ENCODE measurements around the gene NOP53.
A peak's percentile ranks its signal among the peaks of the same experiment; 100 is the strongest.
"Not testable (repeated sequence)": the region's sequence is repeated elsewhere in the genome, so short reads cannot be mapped to it uniquely, and the experiment has no call there.

NOP53 gene

DNA sequence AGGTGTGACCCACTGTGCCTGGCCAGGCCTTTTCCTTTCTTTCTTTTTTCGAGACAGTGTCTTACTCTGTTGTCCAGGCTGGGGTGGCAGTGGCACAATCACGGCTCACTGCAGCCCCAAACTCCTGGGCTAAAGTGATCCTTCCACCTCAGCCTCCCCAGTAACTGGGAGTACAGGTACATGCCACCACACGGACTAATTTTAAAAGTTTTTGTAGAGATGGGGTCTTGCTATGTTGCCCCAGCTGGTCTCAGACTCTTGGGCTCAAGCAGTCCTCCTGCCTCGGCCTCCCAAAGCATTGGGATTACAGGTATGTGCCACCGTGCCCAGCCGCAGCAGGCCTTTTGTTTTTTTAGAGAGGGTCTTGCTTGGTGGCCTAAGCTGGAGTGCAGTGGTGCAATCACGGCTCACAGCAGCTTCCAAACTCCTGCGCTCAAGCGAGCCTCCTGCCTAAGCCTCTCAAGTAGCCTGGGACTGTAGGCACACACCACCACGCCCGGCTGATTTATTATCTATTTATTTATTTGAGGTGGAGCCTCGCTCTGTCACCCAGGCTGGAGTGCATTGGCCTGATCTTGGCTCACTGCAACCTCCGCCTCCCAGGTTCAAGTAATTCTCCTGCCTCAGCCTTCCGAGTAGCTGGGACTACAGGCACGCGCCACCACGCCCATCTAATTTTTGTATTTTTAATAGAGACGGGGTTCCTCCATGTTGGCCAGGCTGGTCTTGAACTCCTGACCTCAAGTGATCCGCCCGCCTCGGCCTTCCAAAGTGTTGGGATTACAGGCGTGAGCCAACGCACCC lies 32.1 kb downstream of the NOP53 start:
- not testable (repeated sequence) for DNase-seq (ENCODE audit: low read depth)

DNA sequence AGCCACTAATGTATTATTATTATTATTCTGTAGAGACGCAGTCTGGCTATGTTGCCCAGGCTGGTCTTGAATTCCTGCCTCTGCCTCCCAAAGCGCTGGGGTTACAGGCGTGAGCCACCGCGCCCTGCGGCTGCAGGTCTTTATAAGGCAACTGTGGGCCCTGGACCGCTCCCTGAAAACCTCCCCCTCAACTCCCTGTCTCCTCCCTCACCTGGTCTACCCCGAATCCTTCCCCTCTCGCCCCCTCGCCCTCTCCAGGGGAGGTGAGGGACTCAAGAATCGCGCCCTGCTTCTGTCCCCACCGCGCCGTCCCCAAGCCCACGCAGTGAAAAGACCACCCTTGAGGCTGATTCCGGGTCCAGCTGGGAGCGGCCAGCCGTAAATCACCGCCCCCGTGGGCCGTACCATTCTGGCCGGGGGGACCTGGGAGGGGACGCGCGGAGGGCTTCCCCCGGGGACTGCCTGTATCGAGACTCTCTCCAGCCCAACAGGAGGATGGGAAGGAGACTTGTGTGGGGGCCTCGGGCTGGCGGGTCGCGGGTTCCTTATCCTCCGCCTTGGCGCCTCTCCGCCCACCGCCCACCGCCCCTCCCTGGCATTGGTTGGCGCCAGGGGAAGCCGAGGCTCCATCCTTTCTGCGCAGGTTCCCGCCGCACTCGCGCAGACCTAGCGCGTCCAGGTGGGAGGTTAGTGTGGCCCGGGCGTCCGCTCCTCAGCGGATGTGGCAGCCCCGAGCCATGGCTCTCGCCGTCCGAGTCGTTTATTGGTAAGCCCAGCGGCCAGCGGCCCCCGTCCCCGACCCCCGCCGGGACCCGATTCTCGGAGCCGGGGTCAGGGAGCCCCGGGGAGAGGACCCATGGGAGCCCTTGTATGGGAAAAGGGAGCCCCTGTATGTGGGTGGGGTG lies 33.0 kb downstream of the NOP53 start, which contains the start of gene SELENOW:
SELENOW (plus strand) TSS at position 655 of the 905 bp plus-strand sequence; CDS start at position 738, 83 bp downstream.
- peak; percentile 50 for DNase-seq (ENCODE audit: low read depth)

DNA sequence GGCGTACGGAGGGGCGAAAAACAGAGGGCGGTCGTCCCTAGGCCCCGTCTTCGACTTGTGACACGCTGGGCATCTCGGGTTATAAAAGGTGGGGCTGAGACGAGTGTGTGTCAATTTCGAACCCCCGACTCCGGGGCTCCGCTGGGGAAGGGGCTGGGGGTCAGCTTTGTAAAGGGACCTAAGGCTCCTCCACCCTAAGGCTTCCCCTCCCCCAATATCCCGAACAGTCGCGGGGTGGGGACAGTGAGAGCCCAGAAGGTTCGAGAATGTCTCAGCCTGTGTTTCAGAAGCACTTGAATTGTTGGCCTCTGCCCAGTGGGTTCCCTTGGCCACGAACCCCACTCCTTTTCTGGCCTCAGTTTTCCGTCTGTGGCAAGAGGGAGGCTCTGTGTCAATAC lies 33.6 kb downstream of the NOP53 start:
- no peak for DNase-seq (ENCODE audit: low read depth)

DNA sequence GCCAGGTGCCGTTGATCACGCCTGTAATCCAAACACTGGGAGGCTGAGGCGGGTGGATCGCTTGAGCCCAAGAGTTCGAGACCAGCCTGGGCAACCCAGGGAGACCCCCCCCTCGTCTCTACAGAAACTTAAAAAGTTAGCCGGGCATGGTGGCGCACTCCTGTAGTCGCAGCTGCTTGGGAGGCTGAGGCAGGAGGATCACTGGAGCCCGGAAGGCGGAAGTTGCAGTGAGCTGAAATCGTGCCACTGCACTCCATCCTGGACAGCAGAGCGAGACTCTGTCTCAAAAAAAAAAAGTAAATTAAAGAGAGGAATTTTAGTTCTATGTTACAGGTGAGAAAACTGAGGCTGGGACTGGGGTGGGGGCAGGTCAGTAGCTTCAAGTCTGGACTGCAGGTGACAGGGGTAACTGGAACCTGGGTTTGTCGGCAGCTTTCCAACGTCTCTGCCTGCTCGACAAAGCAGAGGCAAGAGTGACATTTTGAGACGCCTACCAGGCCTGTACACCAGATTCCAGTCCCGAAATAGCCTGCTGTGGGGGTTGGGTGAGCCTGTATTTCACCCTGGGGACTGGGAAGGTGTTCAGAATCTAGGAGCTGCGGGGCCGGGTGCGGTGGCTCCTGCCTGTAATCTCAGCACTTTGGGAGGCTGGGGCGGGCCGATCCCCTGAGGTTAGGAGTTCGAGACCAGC lies 34.3 kb downstream of the NOP53 start:
- no peak for DNase-seq (ENCODE audit: low read depth)

DNA sequence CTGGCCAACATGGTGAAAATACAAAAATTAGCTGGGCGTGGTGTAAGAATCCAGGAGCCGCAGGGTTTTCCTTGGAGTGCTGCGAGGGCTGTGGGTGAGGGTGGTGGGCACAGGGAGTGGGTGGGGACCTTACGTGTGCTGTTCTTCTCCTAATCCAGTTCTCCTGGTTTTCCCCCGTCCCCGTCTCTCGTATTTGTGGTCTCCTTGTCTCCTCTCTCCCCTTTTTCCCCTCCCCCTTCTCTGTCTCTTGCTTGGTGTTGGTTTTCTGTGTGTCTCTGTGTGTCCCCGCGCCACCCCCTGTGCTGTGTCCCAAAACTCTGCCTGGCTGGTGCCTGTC lies 34.8 kb downstream of the NOP53 start:
- DNase-seq (ENCODE audit: low read depth) = no peak

DNA sequence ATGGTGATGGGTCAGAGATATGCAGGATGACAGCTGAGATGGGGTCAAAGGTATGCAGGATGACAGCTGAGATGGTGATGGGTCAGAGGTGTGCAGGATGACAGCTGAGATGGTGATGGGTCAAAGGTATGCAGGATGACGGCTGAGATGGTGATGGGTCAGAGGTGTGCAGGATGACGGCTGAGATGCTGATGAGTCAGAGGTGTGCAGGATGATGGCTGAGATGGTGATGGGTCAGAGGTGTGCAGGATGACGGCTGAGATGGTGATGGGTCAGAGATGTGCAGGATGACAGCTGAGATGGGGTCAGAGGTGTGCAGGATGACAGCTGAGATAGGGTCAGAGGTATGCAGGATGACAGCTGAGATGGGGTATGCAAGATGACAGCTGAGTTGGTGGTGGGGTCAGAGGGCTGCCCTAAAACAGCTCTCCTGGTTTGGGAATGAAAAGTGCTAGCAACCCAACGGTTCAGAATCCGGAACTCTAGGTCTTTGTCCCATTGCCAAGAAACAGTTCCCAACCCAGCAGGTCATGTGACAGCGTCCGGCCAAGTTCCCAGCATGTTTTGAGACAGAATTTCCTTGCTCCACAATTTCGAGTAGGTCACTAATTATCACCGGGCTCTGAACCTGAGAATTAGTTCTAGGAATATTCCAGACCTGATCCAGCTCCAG lies 36.4 kb downstream of the NOP53 start:
- DNase-seq (ENCODE audit: low read depth) = no peak

DNA sequence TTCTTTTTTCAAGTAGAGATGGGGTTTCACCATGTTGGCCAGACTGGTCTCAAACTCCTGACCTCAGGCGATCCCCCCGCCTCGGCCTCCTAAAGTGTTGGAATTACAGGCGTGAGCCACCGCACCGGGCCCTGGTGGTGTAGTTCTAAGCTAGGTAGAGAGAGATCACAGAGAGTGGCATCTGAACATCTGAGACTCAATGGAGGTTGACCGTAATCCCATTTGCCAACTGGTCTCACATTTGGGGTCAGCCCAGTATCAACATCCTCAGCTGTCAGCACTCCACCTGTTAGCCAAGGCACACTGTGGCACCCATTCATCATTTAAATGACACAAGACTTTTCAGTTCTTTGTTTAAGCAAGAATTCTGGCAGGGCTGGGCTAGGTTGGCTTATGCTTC lies 41.2 kb downstream of the NOP53 start:
- no peak for DNase-seq (ENCODE audit: low read depth)

DNA sequence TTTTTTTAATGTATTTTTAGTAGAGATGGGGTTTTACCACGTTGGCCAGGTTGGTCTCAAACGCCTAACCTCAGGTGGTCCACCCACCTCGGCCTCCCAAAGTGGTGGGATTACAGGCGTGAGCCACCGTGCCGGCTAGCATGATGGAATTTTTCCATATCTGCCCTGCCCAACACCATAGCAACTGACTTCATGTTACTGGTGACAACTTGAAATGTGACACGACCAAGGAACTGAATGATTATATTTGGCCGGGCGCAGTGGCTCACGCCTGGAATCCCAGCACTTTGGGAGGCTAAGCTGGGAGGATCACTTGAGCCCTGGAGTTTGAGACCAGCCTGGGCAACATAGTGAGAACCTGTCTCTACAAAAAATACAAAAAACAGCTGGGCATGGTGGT lies 42.0 kb downstream of the NOP53 start:
- DNase-seq (ENCODE audit: low read depth) = not testable (repeated sequence)

DNA sequence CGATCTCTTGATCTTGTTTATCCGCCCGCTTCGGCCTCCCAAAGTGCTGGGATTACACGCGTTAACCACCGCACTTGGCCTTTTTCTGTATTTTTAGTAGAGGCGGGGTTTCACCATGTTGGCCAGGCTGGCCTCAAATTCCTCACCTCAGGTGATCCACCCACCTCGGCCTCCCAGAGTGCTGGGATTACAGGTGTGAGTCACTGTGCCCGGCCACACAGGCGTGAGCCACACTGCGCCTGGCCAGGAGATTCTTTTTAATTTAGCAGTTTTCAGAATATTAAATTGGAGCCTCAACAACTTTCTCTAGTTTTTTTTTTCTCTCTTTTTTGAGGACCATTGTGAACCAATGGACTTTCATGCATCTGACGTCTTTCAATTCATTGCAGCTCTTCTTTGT lies 44.5 kb downstream of the NOP53 start:
- not testable (repeated sequence) for DNase-seq (ENCODE audit: low read depth)

DNA sequence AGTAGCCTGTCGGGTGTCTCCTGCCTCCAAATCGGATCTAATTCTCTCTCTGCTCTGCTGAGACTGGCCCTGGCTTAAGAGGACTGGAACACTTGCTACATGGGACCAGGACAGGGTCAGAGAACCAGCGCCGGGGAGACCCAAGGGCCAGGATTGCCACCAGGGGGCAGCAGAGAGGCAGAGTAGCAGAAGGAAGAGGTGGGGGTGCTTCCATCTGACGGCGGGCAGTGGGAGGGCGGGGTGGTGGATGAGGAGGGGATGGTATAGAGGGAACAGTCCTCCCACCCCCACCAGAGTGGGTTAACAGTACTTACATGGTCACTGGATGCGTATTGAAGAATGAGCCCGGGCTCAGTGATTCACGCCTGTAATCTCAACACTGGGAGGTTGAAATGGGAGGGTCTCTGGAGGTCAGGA lies 45.1 kb downstream of the NOP53 start:
- DNase-seq (ENCODE audit: low read depth) = peak; percentile 59

DNA sequence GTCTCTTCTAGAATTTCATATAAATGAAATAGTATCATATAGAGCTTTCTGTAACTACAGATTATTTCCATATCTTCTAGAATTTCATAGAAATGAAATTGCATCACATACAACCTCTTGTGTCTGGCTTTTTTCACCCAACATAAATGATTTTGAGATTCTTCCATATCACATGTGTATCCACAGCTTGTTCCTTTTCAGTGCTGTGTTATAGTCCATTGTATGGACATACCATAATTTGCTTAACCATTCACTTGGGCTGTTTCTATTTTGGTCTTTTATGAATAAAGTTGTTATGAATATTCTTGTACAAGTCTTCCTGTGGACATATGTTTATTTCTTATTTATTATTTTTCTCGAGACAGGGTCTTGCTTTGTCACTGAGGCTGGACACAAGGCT lies 47.3 kb downstream of the NOP53 start:
- no peak for DNase-seq (ENCODE audit: low read depth)

DNA sequence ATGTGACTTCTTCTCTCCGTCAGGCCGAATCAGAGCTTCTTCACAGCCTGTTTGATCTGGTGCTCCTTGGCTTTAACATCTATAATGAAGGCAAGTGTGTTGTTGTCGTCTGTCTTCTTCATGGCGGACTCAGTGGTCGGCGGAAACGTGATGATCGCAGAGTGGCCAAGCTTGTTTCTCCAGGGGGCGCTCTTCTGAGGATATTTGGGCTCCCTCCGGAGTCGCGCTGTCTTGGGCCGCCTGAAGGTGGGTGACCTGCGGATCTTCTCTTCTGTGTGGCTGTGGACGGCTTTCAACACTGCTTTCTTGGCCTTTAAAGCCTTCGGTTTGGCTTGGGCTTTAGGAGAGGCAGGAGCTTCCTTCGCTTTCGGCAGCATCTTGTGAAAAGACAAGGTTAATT lies 49.2 kb downstream of the NOP53 start:
- no peak for DNase-seq (ENCODE audit: low read depth)

DNA sequence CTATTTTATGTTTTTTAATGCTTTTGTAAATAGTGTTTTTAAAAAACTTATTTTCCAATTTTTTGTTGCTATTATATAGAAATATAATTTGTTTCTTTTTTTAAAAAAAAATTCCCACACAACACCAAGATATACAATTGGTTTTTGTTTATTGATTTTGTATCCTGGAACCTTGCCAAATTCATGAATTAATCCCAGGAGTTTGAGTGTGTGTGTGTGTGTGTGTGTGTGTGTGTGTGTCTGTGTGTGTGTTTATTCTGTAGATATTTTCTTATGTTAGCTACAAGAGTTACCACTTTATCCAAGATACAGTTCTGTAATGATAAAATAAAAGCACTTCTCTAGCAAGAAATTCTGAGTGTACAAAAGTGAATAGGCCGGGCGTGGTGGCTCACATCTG lies 51.4 kb downstream of the NOP53 start:
- no peak for DNase-seq (ENCODE audit: low read depth)

DNA sequence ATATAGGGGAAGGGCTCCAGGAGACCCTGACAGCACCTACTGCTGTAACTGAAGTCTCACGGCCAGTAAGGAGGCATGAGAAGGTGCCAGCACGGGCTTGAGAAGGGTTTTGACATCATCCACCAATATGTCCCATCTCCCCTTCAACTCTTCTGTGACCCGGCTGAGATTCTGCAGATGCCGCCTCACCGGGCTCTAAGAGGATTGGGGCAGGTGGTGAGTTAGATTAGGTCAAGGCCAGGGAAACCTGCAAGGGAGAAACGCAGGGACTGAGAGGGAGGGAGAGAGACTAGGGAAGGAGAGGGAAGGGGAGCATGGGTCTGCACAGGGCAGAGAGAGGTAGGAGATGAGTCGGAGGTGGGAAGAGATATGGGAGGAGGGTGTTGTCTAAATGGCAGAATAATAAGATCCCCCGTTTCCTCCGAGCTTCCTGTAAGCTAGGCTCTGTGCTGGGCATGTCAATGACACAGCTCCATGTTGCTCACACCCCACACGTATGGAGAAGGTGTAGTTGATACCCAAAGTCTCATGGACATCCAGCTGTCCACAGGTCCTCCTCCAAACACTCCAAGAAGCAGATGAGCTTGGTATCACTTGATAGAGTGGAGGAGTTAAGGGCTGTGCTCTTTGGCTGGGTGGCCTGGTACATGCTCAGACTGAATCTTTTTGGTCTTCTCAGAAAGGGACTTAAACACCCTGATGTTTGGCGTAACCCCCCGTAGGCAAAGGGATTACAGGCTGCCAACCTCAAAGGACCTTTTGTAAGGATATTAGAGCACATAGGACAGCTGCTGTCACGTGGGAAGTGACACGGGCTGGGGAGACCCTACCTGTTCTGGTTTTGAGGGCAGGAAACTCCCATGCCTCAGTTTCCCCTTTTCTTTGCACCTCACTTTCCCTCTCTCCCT lies 52.9 kb downstream of the NOP53 start:
- DNase-seq (ENCODE audit: low read depth) = no peak

DNA sequence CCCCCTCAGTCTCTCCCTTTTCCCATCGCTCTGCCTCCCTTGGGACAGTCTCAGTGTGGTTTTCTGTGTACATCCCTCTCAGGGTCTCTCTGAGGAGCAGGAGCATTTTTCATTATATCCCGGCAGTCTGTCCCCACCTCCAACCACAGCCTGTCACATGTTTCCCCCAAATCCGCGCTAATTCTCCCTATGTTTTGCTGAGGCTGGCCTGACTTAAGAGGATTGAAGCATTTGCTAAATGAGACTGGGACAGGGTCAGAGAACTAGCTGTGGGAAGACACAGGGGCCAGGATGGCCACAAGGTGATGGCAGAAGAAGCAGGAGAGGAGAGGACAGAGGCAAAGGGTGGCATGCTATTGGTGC lies 53.5 kb downstream of the NOP53 start:
- no peak for DNase-seq (ENCODE audit: low read depth)

DNA sequence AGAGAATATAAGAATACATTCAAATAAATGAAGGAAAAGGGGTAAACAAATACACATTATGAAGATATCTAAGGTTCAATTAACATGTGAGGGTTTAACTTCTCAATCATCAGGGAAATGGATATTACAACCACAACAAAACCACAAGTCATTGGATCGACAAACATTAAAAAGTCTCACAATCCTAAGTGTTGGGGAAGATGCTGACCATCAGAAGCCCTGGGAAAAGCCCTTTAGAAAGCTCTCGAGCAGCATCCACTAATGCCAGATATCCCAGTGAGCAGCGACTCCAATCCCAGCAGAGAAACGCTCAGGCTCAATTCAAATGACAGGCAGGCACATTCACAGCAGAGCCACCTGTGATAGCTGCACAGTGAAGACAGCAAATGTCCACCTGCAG lies 55.9 kb downstream of the NOP53 start:
- DNase-seq (ENCODE audit: low read depth) = no peak

DNA sequence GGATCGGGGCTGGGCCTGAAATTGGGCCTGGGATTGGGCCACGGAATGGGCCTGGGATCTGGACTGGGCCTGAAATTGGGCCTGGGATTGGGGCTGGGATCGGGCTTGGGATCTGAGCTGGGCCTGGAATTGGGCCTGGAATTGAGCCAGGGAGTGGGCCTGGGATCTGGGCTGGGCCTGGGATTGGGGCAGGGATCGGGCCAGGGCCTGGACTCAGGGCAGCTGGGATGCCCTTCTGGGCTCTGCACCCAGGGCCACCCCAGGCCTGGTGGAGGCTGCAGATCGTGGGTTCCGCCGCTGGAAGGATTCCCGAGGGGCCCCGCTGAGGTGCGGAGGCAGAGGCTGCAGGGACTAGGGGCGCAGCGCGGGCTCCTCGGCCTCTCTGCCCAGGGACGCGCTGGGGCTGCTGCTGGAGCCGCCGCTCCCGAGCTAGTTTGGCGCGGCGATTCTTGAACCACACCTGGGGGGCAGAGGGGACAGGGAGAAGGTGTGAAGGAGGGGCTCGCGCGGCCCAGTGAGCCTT lies 57.2 kb downstream of the NOP53 start:
- no peak for DNase-seq (ENCODE audit: low read depth)

DNA sequence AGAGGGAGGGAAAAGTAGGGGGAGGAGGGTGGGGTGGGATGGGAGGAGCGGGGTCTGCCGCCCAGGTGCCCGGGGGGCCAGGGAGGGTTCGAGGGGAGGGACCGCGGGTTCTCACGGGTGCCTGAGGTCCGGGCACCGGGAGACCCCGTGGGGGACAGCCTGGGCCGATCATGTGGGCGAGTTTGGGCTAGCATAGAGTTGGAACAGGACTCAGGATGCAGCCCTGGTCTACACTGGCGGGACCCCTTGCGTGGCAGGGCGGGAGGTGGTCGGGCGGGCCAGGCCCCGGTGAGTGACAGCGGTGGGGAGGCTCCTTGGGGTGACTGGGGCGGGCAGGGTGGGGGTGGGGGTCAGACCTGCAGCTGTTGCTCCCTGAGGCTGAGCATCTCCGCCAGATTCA lies 57.8 kb downstream of the NOP53 start:
- not testable (repeated sequence) for DNase-seq (ENCODE audit: low read depth)

DNA sequence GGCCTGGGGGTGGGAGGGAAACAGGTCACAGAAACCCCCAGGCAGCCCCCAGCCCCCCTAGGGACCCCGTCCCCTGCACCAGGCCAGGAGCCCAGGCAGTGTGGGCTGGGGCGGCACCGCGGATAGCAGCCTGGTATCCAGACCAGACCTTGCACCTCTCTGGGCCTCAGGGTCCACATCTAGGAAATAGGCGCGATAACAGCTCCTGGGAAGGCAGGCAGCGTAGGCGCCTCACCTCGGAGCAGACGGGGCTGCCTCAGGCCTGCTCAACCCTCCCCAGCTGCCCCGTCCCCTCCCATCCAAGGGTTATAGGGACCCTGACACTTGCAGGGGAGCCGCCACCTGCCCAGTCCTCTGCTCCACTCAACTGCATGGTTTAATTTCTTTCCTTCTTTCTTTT lies 58.3 kb downstream of the NOP53 start:
- DNase-seq (ENCODE audit: low read depth) = not testable (repeated sequence)

DNA sequence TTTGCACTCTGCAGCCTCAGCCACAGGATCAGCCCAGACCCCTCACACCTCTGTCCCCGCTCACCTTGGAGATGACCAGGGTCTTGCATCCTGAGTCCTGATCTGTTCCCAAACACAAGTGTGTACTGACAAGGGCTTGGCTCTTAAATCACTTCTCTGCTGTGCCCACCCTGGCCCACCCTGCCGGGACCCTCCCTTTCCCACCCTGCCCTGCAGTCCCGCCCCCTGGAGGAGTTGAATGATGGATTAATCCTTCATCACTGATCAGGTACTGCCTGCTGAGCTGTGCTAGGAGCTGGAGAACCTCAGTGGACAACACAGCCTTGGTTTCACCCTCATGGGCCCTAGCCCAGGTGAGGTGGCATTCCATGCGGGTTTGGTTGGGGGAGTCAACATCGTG lies 59.1 kb downstream of the NOP53 start, which contains the start of gene TPRX1:
TPRX1 (minus strand) TSS at position 101 of the 400 bp plus-strand sequence; CDS start at position 89, 12 bp downstream.
- not testable (repeated sequence) for DNase-seq (ENCODE audit: low read depth)

DNA sequence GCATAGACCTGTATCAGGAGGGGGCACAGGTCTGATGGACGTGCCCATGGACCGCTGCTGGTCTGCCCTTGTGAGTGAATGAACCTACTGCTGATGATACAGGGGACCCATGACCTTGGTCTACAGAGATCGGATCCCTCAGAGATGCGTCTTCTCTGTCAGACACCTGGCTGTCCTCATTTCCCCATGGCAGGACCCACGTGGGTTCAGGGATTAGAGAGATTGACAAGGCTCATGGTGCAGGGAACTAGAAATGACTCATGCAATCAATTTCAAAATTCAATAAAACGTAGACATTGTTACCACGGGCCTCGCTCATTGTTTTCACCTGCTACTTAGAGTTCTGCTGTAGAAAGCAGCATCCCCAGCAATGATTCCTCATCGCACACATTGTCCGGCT lies 60.0 kb downstream of the NOP53 start:
- no peak for DNase-seq (ENCODE audit: low read depth)

Measured in amniotic epithelial cell (primary cell).